ENCODE measurements around the gene SETD4.

- no peak for TF ChIP-seq CTCF (IDR thresholded peaks at IDR 0.05; ENCODE audit: low read depth, low read length, poor library complexity, severe bottlenecking)
- no peak for TF ChIP-seq EZH2phosphoT487 (IDR thresholded peaks at IDR 0.05; ENCODE audit: borderline replicate concordance, low read length)
These were observed 17.4 kb upstream of the SETD4 start for GRCh38 chr21:36077758-36078157.
